HG03342 (cell line): Measurements from ENCODE around the gene TNXB.
"Not testable (repeated sequence)": the region's sequence is repeated elsewhere in the genome, so short reads cannot be mapped to it uniquely, and the experiment has no call there.

ENCODE experiments used
- ATAC-seq: cut with Tn5 transposase; IDR thresholded peaks from one replicate; pipeline ENCODE4 v1.9.1; 2021; ENCODE audit warnings: mild to moderate bottlenecking, moderate library complexity; ENCODE audit not compliant: unreplicated experiment

The TNXB gene

DNA sequence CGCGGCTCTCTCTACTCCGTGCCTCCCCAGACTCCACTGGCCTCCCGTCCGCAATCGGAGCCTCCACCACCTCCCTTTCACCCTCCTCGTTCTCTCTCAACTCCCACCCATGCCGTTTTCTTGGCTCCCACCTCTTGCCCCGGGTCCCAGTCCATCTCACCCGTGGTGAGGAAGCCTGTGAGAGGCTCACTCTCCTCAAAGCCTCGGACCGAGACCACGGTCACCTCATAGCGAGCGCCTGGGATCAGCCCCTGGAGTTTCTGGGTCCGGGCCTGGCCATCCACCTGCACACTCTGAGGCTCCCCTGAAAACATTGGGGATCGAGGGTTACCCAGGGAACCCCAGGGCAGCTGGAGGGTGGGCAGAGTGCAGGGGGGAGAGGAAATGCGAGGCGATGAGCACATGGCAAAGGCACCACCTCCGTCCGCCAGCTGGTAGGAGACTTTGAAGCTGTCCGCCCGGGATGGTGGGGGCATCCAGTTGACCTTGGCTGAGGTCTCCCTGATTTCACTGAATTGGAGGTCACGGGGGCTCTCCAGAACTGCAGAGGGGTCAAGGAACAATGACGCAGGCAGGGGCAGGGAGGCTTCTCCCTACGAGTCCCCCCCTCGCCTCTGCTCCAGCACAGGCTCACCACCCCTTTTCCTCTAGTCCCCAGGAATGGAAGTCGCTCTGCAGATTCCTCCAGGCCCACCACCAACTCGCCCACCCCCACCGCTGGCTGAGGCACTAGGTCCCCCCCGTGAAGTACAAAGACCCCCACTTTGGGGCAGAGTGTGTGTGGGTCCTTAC is 65.4 kb downstream of the TNXB start:
- ATAC-seq, result not testable (repeated sequence)

DNA sequence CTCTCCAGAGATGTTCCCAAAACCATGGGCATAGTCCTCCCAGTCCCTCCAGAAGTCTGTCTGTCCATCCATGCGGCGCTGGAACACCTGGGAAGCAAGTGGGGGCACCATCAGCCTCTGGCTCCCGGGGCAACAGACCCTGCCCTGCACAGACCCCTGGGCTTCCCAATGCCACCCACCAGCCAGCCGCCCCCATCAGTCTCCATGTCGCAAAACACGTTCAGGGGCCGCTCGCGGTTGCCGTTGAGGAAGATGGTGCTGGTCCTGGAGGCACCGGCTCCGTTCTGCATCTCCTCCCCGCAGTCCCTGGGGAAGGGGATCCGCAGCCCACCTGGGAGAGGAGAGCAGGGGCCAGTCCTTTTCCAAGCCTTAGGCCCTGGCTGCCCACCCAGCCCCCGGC is 66.9 kb downstream of the TNXB start:
- not testable (repeated sequence) for ATAC-seq

DNA sequence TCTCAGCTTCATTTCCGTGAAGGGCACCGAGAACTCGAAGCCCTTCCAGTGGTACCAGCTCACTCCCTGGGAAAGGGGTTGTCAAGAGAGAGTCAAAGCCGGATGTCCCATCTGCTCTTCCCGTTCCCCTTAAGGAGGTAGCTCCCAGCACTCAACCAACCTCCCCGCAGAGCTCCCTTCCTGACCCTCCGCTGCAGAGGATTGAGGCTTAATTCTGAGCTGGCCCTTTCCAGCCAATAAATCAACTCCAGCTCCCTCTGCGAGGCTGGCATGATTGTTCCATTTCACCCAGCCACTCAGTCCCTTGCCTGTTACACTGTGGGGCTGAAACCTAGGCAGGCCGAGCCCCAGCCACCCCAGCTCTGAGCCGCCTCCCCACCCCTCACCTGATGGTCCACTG is 67.8 kb downstream of the TNXB start:
- not testable (repeated sequence) for ATAC-seq

DNA sequence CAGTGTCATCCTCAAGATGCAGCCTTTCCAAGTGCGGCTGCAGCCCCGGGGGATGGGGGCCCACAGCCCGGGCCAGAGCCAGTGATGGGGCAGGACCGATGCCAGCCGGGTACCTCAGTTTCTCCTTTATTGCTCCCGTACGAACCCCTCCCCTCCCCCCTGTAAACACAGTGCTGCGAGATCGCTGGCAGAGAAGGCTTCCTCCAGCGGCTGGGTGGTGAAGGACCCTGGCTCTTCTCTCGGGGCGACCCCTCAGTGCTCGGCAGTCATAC is 68.2 kb downstream of the TNXB start:
- ATAC-seq, result not testable (repeated sequence)

DNA sequence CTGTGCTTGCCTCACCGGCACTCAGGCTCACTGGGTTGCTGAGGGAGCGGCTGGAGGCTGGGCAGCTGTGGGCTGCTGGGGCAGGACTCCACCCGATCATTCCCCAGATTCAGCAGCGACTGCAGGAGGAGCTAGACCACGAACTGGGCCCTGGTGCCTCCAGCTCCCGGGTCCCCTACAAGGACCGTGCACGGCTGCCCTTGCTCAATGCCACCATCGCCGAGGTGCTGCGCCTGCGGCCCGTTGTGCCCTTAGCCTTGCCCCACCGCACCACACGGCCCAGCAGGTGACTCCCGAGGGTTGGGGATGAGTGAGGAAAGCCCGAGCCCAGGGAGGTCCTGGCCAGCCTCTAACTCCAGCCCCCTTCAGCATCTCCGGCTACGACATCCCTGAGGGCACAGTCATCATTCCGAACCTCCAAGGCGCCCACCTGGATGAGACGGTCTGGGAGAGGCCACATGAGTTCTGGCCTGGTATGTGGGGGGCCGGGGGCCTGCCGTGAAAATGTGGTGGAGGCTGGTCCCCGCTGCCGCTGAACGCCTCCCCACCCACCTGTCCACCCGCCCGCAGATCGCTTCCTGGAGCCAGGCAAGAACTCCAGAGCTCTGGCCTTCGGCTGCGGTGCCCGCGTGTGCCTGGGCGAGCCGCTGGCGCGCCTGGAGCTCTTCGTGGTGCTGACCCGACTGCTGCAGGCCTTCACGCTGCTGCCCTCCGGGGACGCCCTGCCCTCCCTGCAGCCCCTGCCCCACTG is 68.7 kb downstream of the TNXB start:
- ATAC-seq, result not testable (repeated sequence)

DNA sequence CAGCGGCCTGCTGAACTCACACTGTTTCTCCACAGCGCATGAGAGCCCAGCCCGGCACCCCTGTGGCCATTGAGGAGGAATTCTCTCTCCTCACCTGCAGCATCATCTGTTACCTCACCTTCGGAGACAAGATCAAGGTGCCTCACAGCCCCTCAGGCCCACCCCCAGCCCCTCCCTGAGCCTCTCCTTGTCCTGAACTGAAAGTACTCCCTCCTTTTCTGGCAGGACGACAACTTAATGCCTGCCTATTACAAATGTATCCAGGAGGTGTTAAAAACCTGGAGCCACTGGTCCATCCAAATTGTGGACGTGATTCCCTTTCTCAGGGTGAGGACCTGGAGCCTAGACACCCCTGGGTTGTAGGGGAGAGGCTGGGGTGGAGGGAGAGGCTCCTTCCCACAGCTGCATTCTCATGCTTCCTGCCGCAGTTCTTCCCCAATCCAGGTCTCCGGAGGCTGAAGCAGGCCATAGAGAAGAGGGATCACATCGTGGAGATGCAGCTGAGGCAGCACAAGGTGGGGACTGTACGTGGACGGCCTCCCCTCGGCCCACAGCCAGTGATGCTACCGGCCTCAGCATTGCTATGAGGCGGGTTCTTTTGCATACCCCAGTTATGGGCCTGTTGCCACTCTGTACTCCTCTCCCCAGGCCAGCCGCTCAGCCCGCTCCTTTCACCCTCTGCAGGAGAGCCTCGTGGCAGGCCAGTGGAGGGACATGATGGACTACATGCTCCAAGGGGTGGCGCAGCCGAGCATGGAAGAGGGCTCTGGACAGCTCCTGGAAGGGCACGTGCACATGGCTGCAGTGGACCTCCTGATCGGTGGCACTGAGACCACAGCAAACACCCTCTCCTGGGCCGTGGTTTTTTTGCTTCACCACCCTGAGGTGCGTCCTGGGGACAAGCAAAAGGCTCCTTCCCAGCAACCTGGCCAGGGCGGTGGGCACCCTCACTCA is 69.5 kb downstream of the TNXB start:
- ATAC-seq, result not testable (repeated sequence)

DNA sequence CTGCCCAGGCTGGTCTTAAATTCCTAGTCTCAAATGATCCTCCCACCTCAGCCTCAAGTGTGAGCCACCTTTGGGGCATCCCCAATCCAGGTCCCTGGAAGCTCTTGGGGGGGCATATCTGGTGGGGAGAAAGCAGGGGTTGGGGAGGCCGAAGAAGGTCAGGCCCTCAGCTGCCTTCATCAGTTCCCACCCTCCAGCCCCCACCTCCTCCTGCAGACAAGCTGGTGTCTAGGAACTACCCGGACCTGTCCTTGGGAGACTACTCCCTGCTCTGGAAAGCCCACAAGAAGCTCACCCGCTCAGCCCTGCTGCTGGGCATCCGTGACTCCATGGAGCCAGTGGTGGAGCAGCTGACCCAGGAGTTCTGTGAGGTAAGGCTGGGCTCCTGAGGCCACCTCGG is 70.3 kb downstream of the TNXB start:
- not testable (repeated sequence) for ATAC-seq

DNA sequence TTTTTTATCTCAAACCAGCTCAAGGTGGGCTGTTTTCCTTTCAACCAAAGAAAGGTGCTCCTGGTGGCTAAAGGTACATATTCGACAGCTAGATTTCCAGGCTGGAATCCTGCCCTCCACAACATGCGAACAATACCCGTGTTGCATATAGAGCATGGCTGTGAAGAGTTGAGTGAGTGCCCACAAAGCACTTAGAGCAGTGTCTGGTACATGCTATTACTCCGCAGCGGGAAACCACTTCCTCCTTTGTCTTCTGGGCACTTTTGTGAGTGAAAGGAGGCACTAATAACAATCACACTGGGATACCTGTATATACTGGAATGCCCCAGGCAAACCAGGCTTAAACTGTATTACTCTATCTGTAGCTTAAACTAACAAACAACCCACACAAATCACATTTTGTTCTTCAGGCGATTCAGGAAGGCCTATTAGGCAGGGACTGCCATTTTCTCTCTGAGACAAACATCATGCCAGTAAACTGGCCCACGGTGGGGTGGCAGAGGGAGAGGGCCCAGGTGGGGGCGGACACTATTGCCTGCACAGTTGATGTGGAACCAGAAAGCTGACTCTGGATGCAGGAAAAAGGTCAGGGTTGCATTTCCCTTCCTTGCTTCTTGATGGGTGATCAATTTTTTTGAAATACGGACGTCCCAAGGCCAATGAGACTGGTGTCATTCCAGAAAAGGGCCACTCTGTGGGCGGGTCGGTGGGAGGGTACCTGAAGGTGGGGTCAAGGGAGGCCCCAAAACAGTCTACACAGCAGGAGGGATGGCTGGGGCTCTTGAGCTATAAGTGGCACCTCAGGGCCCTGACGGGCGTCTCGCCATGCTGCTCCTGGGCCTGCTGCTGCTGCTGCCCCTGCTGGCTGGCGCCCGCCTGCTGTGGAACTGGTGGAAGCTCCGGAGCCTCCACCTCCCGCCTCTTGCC is 71.3 kb downstream of the TNXB start, which contains the start of gene CYP21A2:
Gene CYP21A2, plus strand, starts transcription at position 818 of the 927 bp plus-strand sequence. Its CDS starts 8 bp downstream, at position 826.
- ATAC-seq, result not testable (repeated sequence)

DNA sequence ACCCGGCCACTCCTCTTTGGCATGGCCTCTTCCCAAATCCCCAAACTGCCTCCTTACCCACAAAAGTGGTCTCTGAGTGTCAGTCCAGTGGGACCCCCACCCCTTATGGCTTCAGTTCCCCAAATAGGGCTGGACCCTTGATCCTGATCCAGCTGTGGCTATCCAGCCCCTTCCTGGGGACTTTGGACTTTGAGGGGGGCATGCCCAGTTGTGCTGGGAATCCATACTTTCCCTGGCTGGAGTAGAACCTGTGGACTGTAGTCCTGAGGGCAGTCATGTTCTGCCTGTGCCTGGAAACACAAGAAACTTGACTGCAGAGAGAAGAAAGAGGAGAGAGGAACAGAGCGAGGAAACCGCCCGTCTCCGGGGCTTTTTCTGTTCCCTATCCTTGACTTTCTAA is 72.0 kb downstream of the TNXB start:
- ATAC-seq, result not testable (repeated sequence)

DNA sequence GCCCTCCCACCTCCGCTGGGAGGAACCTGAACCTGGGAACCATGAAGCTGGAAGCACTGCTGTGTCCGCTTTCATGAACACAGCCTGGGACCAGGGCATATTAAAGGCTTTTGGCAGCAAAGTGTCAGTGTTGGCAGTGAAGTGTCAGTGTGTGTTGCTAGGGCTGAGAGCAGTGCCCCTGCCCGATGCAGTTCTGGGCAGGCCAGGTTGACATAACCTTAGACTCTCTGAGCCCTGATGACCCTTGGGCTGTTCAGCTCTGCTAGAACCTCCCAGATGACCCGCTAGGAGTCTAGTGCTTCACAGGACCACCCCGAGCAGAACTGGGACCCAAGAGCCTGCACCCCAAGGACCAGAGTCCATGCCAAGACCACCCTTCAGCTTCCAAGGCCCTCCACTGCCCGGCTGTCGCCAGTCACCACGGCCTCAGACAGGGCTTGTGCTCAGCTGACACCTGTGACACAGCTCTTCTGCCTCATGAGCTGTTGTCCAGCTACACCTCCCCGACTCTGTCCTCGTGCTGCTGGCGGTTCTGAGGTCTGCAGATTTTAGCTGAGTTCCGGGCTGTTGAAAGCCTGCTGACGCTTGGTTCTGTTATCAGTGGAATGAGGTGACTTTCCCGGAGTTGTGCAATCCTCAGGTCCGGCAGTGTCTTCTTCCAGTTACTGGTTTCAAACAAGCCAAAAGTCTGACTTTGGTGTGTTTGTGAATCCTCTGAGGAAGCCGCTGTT is 73.7 kb downstream of the TNXB start:
- not testable (repeated sequence) for ATAC-seq

DNA sequence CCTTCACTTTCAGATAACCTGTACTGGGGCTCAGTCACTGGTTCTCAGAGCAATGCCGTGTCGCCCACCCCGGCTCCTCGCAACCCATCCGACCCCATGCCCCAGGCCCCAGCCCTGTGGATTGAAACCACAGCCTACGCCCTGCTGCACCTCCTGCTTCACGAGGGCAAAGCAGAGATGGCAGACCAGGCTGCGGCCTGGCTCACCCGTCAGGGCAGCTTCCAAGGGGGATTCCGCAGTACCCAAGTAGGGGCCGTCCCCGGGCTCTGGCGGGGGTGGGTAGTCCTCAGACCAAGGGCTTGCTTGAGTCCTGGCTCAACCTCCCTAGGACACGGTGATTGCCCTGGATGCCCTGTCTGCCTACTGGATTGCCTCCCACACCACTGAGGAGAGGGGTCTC is 79.6 kb downstream of the TNXB start:
- not testable (repeated sequence) for ATAC-seq

DNA sequence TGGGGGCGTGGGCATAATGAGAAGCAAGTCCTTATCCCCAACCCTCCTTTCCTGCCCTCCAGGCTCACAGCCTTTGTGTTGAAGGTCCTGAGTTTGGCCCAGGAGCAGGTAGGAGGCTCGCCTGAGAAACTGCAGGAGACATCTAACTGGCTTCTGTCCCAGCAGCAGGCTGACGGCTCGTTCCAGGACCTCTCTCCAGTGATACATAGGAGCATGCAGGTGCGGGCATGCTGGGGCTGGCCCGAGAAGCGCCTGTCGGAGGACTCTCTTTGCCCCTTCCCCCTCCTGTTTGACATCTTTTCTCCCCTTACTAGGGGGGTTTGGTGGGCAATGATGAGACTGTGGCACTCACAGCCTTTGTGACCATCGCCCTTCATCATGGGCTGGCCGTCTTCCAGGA is 80.5 kb downstream of the TNXB start:
- ATAC-seq, result not testable (repeated sequence)

DNA sequence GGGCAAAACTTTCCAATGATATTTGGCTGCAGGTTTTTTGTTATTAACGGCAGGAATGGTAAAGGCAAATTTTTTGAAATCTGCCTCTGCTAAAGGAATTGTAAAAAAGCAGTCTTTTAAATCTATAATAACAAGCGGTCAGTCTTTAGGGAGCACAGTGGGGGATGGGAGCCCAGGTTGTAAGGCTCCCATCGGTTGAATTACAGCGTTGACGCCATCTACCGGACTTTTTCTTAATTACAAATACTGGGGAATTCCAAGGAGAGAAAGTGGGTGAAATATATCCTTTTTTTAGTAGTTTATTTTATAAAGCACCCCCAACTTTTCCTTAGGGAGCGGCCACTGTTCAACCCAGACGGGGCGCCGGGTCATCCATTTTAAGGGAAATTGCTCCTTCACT is 87.0 kb downstream of the TNXB start:
- not testable (repeated sequence) for ATAC-seq

DNA sequence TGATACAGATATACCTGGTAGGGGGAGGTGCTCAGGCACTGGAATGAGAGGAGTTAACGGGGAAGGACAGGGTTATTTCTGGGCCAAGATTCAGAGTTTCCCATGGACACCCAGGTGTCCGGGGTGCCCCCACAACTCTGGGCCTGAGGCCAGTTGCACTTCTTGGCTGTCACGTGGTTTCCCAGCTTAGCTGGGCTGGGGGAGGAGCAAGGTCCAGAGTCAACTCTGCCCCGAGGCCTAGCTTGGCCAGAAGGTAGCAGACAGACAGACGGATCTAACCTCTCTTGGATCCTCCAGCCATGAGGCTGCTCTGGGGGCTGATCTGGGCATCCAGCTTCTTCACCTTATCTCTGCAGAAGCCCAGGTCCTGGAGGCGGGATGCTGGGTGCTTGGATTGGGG is 94.6 kb downstream of the TNXB start, which contains the start of gene C4B:
Gene C4B, plus strand, starts transcription at position 249 of the 400 bp plus-strand sequence. Its CDS starts 51 bp downstream, at position 300.
- ATAC-seq, result not testable (repeated sequence)

DNA sequence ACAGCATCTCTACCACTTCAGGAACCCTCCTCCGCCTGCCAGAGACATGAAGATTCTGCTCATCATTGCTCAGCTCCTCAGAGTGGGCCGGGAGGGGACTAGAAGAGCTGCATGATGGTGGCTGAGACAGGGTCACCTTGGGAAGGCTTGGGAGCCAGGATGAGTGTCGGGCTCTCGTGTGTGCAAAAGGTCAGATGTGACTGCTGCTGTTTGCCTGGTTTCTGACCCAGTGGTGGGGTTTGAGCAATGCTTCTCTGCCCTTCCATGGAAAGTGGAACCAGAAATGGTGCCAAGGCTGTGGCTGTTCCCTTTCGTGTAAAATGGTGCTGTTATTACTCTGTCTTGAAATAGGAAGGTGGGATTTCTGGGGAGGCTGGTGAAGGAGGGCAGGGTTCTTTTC is 95.4 kb downstream of the TNXB start:
- not testable (repeated sequence) for ATAC-seq

DNA sequence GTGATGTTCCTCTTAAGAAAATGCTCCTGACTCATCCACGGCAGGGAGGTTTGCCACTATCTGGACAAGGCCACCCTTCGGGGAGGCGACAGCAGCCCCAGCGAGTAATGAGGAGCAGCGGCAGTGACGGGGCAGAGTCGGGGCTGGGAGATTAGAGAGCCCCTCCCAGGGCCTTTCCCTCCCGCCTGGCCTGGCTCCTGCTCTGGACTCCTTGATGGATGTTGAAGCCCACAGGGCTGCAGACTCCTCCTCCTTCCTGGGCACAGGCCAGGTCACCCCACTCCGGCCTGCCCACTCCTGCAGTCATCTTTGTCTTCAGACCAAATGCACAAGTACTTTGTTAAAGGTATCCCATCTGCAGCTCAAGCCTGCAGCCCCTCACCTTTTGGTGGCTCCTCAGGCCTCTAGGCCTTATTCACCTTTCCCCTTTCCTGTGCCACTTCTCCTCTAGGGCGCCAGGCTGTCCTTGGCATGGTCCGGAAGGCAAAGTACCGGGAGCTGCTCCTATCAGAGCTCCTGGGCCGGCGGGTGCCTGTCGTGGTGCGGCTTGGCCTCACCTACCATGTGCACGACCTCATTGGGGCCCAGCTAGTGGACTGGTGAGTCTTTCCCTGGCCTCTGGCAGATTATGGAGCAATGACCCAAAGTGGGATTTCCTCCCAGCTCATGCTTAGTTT is 96.1 kb downstream of the TNXB start:
- not testable (repeated sequence) for ATAC-seq

DNA sequence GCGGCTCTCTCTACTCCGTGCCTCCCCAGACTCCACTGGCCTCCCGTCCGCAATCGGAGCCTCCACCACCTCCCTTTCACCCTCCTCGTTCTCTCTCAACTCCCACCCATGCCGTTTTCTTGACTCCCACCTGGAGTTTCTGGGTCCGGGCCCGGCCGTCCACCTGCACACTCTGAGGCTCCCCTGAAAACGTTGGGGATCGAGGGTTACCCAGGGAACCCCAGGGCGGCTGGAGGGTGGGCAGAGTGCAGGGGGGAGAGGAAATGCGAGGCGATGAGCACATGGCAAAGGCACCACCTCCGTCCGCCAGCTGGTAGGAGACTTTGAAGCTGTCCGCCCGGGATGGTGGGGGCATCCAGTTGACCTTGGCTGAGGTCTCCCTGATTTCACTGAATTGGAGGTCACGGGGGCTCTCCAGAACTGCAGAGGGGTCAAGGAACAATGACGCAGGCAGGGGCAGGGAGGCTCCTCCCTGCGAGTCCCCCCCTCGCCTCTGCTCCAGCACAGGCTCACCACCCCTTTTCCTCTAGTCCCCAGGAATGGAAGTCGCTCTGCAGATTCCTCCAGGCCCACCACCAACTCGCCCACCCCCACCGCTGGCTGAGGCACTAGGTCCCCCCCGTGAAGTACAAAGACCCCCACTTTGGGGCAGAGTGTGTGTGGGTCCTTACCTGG is 98.1 kb downstream of the TNXB start:
- ATAC-seq, result not testable (repeated sequence)

DNA sequence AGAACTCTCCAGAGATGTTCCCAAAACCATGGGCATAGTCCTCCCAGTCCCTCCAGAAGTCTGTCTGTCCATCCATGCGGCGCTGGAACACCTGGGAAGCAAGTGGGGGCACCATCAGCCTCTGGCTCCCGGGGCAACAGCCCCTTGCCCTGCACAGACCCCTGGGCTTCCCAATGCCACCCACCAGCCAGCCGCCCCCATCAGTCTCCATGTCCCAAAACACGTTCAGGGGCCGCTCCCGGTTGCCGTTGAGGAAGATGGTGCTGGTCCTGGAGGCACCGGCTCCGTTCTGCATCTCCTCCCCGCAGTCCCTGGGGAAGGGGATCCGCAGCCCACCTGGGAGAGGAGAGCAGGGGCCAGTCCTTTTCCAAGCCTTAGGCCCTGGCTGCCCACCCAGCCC is 99.6 kb downstream of the TNXB start:
- ATAC-seq, result not testable (repeated sequence)
